Activated CD4-positive, alpha-beta T cell treated with anti-CD3 and anti-CD28 coated beads, Interleukin-2, amount 10 ng/mL, durations not matched to agents 24 days and 14 days (primary cell): ENCODE measurements around the gene PTPRR. TPM values are rescaled to one million over a fixed set of nuclear protein-coding genes. Genes with fewer than 3 reads are reported as not detected.

Experiments used
- DNase-seq: peaks from one replicate; pipeline ENCODE4 v3.0.0; 2022
- H3K27ac Mint-ChIP-seq: one replicate; pipeline ENCODE4 v1.8.0; 2022; ENCODE audit warnings: mild to moderate bottlenecking, mixed read lengths
- H3K27me3 Mint-ChIP-seq: one replicate; pipeline ENCODE4 v1.8.0; 2022; ENCODE audit warnings: mixed read lengths
- H3K36me3 Mint-ChIP-seq: one replicate; pipeline ENCODE4 v1.8.0; 2022; ENCODE audit warnings: low read depth, mild to moderate bottlenecking, mixed read lengths
- H3K4me1 Mint-ChIP-seq: one replicate; pipeline ENCODE4 v1.8.0; 2021; ENCODE audit warnings: mixed read lengths
- H3K4me3 Mint-ChIP-seq: one replicate; pipeline ENCODE4 v1.8.0; 2022; ENCODE audit warnings: mild to moderate bottlenecking, moderate library complexity, mixed read lengths
- H3K9me3 Mint-ChIP-seq: one replicate; pipeline ENCODE4 v1.8.0; 2021; ENCODE audit warnings: mixed read lengths
- intact Hi-C: fragments of 100-400 bp; cut with micrococcal nuclease; formaldehyde crosslinking; loops from one replicate; pipeline ENCODE4 v1.15.1; 2023
- total RNA-seq: library from RNA; stranded (reverse); gene quantifications from 2 replicates; pipeline ENCODE4 v1.2.3, GENCODE V29; 2022

PTPRR gene
- total RNA-seq, 1 donor from 2014 or later: not detected

DNA sequence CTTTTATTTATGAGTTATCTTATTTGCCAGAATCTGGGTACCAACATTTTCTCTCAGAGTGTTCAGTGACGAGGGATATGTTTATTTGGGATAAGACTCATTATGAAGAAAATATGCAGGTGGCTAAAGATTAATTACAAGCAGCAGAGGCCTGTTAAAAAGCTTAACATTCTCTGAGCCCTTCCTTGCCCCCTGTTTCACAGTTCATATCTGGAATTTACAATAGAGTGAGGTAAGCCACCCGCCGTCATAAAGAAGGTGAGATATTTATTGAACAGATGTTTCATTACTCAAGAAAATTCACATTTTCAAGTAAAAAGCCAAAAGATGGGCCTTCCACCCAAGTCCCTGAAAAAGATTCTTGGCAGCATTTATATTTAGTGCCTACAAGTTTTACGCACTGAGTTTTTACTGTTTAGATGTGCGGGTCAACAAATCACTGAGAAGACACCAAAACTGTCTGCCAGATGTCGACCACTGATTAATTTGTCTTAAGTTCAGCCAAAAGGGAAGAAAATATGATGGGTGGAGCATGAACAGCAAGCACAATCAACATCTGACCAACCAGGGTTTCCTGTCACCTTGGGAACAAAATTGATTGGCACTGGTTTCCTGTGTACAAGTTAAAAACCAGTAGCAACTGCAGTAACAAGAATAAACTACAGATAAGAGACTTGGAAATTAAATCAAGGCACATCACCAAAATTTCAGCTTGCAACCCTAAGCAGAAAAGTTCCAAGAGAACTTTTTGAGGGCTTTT lies 197.8 kb downstream of the PTPRR start:
- no peaks in the 10 kb centered on the region for H3K36me3 Mint-ChIP-seq
- peaks cover 7% of the 10 kb centered on the region for H3K27me3 Mint-ChIP-seq
- H3K4me1 Mint-ChIP-seq: peaks cover 6% of the 10 kb centered on the region
- intact Hi-C loops: loop anchor here (5.0 kb wide), 1 partner anchor 820 kb away; no protein-coding TSS in a partner anchor
- no peak overlapping the region for H3K27ac Mint-ChIP-seq
- H3K9me3 Mint-ChIP-seq: no peaks in the 10 kb centered on the region
- DNase-seq: peak; percentile 65
- H3K4me3 Mint-ChIP-seq: no peak overlapping the region

DNA sequence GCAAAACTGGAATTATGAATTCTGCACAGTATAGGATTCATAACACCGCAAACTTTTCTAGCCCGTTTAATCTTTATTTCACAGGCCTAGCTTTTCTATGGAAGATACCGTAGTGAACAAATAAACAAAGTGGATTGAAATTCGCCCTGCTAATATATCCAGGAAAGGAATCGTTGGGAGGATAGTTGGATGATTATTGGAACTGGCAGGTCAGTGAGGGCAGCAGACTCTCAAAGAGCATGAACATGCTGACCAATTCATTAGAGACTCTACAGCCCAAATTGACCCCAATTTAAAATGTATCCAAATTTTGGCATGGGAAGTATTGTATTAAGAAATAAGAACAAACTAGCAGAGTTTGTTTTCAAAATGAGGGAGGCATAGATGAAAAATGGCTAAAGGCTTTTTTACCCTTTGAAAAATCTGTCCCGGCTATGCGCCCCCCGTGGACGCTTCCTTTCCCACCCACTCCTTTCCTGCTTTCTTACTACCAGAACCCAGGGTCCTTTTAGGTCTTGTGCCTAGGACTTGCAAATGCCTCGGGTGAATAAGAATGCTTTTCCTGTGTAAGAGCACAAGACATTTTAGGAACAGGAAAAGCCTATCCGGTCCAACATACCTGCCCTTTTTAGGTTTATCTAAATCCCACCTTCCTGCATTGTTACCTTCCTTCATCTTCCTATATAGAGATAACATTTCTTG lies 198.7 kb downstream of the PTPRR start:
- no peak for DNase-seq
- no peaks in the 10 kb centered on the region for H3K9me3 Mint-ChIP-seq
- H3K27me3 Mint-ChIP-seq: peaks cover 8% of the 10 kb centered on the region

DNA sequence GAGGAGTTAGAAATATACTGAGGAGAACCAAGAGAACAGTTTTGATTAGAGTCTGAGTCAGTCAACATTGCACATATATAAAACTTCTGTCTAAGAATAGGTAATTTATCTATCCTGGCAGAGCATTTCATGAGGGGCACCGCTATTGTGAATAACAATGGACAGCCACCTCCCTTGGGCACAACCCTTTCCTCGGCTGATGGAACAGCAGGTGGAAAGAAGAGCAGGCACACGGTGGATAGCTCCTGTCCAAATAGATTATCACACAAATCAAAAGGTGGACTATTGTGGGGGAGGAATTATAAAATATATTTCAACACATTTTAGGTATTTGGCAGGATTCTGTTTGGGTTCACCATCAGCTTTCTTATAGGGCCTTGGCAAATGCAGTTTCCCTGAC lies 199.3 kb downstream of the PTPRR start:
- intact Hi-C loops: loop anchor here (5.0 kb wide), 1 partner anchor 819 kb away; no protein-coding TSS in a partner anchor
- H3K27me3 Mint-ChIP-seq: peaks cover 7% of the 10 kb centered on the region

More for the DNA sequence above, 198.7 kb downstream of the PTPRR start:
- intact Hi-C loops: loop anchor here (5.0 kb wide), 1 partner anchor 820 kb away; no protein-coding TSS in a partner anchor
- Mint-ChIP-seq H3K4me3 (no peak overlapping the region), H3K27ac (no peak overlapping the region), H3K36me3 (no peaks in the 10 kb centered on the region), H3K4me1 (peaks cover 6% of the 10 kb centered on the region)

DNA sequence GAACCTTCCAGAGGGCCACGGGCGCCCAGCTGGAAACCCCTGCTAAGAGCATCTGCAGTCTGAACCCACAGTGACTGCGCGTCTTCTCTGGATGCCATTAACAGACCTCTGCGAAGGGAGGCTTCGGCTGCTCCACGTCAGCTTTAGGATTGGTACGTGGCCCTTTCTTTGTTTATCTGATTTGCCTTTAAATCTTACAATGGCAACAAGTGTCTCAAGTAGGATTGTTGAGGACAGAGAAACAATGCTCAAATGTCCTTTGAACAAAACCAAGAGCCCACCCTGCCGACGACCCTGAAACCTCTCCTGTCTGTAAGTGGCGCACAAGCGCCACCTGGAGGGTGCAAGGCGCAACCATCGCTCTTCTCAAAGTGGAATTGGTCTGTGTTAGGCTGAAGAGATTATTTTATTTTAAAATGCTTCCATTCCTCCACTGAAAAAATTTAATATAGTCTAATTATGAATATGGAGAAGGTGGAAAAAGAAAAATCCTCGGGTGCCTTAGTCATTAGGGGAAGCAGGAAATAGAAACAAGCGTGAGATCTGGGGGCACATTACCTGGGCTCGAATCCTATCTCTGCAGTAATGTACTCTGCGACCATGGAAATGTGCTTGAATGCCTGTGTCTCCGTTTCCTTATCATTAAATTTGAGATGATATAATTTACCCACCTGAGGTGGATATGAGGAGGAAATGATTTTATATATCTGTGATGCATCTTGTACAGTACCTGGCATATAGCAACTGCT lies 200.7 kb downstream of the PTPRR start:
- no peaks in the 10 kb centered on the region for H3K36me3 Mint-ChIP-seq
- H3K27me3 Mint-ChIP-seq: peaks cover 7% of the 10 kb centered on the region
- DNase-seq: peak; percentile 74
- H3K9me3 Mint-ChIP-seq: no peaks in the 10 kb centered on the region
- intact Hi-C loops: loop anchor here (1.0 to 5.0 kb wide), 2 partner anchors 130 to 818 kb away; no protein-coding TSS in a partner anchor
- no peak overlapping the region for H3K27ac Mint-ChIP-seq
- peak overlapping the region; percentile 58 for H3K4me3 Mint-ChIP-seq
- H3K4me1 Mint-ChIP-seq: peaks cover 6% of the 10 kb centered on the region

More for the DNA sequence above, 199.3 kb downstream of the PTPRR start:
- H3K4me1 Mint-ChIP-seq: peaks cover 6% of the 10 kb centered on the region
- no peak overlapping the region for H3K27ac Mint-ChIP-seq
- H3K9me3 Mint-ChIP-seq: no peaks in the 10 kb centered on the region
- no peak for DNase-seq
- H3K36me3 Mint-ChIP-seq: no peaks in the 10 kb centered on the region
- no peak overlapping the region for H3K4me3 Mint-ChIP-seq

DNA sequence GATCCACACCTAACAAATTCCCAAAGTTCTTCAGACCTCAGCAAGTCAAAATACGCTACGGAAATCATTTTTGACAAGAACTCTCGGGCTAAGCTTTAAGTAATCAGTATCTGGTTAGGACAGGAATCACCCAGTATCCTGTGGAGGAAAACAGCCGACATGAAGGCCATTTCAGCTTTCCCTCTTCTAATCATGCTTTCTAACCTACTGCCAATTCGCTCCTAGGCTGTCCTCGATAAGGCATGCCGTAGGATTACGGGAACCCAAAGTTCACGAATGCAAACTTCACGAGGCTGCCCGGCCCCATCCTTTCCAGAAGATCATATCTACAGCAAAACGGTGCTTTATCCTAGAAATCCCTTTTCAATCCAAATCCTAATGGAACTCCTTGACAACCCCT lies 201.5 kb downstream of the PTPRR start:
- peaks cover 7% of the 10 kb centered on the region for H3K27me3 Mint-ChIP-seq
- DNase-seq: no peak
- peaks cover 6% of the 10 kb centered on the region for H3K4me1 Mint-ChIP-seq
- intact Hi-C loops: loop anchor here (1.0 kb wide), 1 partner anchor 129 kb away; no protein-coding TSS in a partner anchor
- no peaks in the 10 kb centered on the region for H3K36me3 Mint-ChIP-seq
- no peak overlapping the region for H3K4me3 Mint-ChIP-seq
- no peak overlapping the region for H3K27ac Mint-ChIP-seq
- H3K9me3 Mint-ChIP-seq: no peaks in the 10 kb centered on the region

DNA sequence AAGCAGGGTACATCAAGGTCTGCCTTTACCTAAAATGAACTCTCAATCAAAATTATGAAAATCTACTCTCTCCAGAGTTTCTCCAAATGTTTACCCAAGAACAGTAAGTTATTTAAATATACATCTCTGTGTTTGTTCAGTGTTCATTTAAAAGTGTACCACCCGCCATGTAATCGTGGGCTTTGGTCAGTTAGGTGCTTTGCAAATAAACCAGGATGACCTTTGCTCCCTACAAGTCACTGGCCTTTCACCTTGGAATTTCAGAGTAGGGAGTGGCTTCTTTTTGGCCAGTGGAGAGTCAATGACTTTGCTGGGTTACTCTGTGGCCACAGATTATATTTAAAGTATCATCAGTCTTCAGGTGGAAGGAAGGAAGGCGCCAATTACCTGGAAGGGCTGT lies 208.7 kb downstream of the PTPRR start:
- Mint-ChIP-seq H3K27ac (no peak overlapping the region), H3K9me3 (no peaks in the 10 kb centered on the region), H3K27me3 (peaks cover 4% of the 10 kb centered on the region), H3K4me1 (no peaks in the 10 kb centered on the region), H3K36me3 (no peaks in the 10 kb centered on the region), H3K4me3 (no peak overlapping the region)
- intact Hi-C loops: no loop called here
- no peak for DNase-seq

DNA sequence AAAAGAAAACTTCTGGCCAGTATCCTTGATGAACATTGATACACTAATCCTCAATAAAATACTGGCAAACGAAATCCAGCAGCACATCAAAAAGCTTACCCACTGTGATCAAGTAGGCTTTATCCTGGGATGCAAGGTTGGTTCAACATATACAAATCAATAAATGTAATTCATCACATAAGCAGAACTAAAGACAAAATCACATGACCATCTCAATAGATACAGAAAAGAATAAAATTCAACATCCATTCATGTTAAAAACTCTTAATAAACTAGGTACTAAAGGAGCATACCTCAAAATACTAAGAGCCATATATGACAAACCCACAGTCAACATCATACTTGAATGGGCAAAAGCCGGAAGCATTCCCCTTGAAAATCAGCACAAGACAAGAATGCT lies 211.5 kb downstream of the PTPRR start:
- no peak overlapping the region for H3K27ac Mint-ChIP-seq
- DNase-seq: no peak
- H3K9me3 Mint-ChIP-seq: no peaks in the 10 kb centered on the region
- H3K27me3 Mint-ChIP-seq: peaks cover 4% of the 10 kb centered on the region
- H3K4me3 Mint-ChIP-seq: no peak overlapping the region
- no peaks in the 10 kb centered on the region for H3K36me3 Mint-ChIP-seq
- no peaks in the 10 kb centered on the region for H3K4me1 Mint-ChIP-seq
- intact Hi-C loops: no loop called here

DNA sequence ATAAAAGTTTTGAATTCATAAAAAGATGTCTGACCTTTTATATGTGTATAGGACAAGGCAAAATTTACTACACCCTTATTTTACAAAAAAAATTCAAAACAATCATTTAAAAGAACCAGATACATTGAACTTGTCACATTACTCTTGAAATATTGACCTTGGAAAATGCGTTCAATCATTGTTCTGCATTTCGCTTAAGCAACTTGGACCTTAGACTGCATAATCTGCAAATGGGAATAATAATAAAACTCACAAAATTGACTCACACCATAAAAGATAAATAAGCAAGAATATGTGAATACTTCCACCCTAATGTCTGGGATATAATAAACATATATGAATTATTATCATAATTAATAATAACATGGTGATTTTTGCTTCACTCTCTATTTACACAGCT lies 213.9 kb downstream of the PTPRR start:
- H3K4me3 Mint-ChIP-seq: no peak overlapping the region
- no peaks in the 10 kb centered on the region for H3K36me3 Mint-ChIP-seq
- H3K4me1 Mint-ChIP-seq: no peaks in the 10 kb centered on the region
- intact Hi-C loops: no loop called here
- no peaks in the 10 kb centered on the region for H3K9me3 Mint-ChIP-seq
- DNase-seq: no peak
- peaks cover 4% of the 10 kb centered on the region for H3K27me3 Mint-ChIP-seq
- no peak overlapping the region for H3K27ac Mint-ChIP-seq

DNA sequence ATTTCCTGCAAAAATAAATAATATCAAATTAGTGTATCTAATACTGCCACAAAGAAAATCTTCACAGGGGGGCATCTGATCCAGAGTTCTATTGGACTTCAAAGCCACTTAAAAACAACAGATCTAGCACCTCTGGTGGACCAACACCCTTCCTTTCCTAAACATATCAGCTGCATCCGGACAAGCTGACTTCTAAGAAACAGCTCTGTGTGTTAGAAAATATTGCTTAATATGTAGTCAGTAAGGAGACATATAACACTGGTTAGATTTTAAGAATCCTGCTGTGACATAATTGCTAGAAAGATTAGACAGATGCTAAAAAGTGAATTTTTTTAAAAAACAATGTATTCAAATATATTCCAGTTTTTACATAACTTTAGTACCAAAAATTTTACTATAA lies 222.2 kb downstream of the PTPRR start:
- Mint-ChIP-seq H3K9me3 (no peaks in the 10 kb centered on the region), H3K36me3 (no peaks in the 10 kb centered on the region), H3K27ac (no peak overlapping the region), H3K4me1 (peaks cover 2% of the 10 kb centered on the region), H3K27me3 (no peaks in the 10 kb centered on the region), H3K4me3 (no peak overlapping the region)
- intact Hi-C loops: no loop called here
- no peak for DNase-seq

DNA sequence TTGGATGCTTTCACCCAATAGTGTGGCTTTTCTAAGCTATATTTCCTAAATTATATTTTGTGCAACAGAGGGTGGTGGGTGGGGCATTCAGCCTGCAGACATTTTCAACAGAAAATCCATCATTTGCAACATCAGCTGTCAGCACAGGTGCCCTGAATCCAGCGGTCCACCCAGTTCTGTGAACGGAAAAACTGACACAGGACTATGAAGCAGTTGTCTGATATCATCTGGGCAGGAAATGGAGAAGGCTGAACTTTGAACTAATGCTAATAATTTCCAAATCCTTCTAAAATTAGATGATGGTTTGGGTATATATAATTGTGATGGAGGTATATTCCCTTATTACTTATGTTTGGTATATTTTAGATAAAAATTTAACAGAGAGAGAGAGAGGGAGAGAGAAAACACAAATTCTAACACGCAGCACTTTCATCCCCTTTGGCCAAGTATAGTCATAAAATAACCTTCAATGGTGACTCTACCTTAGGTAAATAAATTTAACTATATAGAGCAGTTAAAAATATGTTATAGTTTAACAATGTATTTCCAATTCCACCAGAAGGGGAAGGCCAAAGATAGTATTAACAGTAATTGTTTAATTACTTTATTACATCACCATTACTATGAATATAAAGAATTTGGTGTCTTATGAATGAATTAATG lies 225.0 kb downstream of the PTPRR start:
- H3K27me3 Mint-ChIP-seq: no peaks in the 10 kb centered on the region
- H3K4me3 Mint-ChIP-seq: no peak overlapping the region
- no peaks in the 10 kb centered on the region for H3K9me3 Mint-ChIP-seq
- peaks cover 2% of the 10 kb centered on the region for H3K4me1 Mint-ChIP-seq
- H3K27ac Mint-ChIP-seq: no peak overlapping the region
- no peaks in the 10 kb centered on the region for H3K36me3 Mint-ChIP-seq
- no peak for DNase-seq
- intact Hi-C loops: no loop called here

DNA sequence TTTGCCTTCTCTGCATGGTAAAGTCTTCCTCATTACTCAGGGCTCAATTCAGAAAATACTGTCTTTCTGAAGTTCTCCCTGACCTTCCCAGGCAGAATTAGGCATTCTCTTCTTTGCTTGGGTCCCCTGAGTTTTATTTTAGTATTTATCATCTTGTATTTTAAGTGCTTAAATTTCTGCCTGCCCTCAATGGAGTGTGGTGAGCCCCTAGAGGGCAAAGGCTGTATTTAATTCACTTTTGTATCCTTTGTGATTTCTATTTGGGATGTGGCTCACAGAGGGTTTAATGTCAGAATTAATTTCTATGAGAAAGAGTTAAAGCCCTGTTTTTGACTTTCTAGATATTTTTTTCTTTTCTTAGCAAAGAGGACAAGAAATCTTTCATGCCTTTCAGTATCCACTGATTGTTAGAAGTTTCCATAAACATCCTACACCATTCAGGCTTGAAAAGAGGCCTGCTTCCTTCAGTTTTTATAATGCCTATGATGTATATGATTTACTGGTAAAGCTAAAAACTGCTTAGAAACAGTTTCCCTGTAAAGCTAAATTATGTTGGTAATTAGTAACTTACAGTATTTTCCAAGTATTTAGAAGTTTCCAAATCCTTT lies 227.8 kb downstream of the PTPRR start:
- intact Hi-C loops: no loop called here
- Mint-ChIP-seq H3K27me3 (no peaks in the 10 kb centered on the region), H3K4me3 (no peak overlapping the region), H3K36me3 (no peaks in the 10 kb centered on the region), H3K9me3 (no peaks in the 10 kb centered on the region), H3K27ac (no peak overlapping the region), H3K4me1 (peaks cover 2% of the 10 kb centered on the region)
- DNase-seq: no peak

DNA sequence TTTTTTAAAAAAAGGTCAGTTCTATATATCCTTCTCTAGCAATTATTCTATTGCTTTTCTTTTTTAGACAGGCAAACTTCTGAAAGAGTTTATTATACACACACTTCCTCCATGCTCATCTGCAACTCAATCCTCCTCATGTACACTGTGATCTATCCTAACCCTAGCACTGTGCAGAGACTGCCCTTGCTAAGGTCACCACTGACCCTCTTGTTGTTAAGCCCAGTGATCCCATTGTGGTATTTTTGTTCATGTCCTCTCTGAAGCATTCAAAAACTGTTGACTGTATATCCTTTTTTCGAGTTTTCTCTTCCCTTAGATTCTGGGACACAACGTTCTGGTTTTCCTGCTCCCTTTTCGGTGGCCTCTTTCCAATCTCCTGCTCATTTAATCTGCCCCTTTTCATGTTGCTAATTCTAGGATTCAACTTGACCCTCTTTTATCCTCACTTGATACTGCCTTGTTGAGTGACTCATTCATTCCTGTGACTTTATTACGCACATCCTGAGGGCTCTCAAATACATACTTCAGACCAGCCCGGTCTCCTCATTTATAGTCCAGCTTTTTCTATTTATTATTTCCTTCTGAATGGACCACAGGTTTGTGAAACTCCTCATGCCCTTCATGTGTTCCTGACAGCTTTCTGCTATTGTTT lies 229.4 kb downstream of the PTPRR start:
- Mint-ChIP-seq H3K9me3 (no peaks in the 10 kb centered on the region), H3K27ac (no peak overlapping the region), H3K4me1 (peaks cover 2% of the 10 kb centered on the region), H3K36me3 (no peaks in the 10 kb centered on the region), H3K4me3 (no peak overlapping the region), H3K27me3 (no peaks in the 10 kb centered on the region)
- DNase-seq: no peak
- intact Hi-C loops: no loop called here

DNA sequence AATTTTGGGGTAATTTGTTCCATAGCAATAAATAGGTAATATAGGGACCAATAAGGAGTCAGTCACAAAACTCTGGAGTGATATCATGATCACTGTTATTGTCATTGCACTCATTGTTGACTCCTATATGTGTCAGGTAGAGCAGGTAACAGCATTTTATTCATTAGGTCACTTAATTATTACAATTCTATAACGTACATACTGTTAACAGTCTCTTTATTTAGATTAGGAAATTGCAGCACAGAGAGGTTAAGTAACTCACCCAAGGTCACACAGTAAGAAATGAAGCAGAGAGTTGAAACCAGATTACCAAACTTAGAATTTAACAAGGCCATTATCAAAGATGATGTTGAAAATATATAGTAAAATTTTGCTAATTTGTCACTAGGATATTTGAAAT lies 233.6 kb downstream of the PTPRR start:
- Mint-ChIP-seq H3K9me3 (no peaks in the 10 kb centered on the region), H3K4me1 (no peaks in the 10 kb centered on the region), H3K36me3 (no peaks in the 10 kb centered on the region), H3K4me3 (no peak overlapping the region), H3K27ac (no peak overlapping the region), H3K27me3 (no peaks in the 10 kb centered on the region)
- intact Hi-C loops: no loop called here
- DNase-seq: no peak
